ENCODE measurements around the gene PLPP7.

GRCh38 chr9:131240047-131240921 lies 49.2 kb upstream of the PLPP7 start:
- no peak for TF ChIP-seq CTCF (IDR thresholded peaks at IDR 0.05; ENCODE audit: poor library complexity, severe bottlenecking)
- no peak for TF ChIP-seq EZH2 (IDR thresholded peaks at IDR 0.05; ENCODE audit: borderline replicate concordance, insufficient read depth, low read length, poor library complexity, severe bottlenecking)
- no peak for TF ChIP-seq EP300 (conservative IDR thresholded peaks at IDR 0.05; ENCODE audit: poor library complexity, severe bottlenecking)
- no peak for TF ChIP-seq POLR2AphosphoS5 (IDR thresholded peaks at IDR 0.05)
- TF ChIP-seq RAD21 (conservative IDR thresholded peaks at IDR 0.05) = no peak
- TF ChIP-seq REST (IDR thresholded peaks at IDR 0.05; ENCODE audit: borderline replicate concordance) = no peak
- no peak for TF ChIP-seq TAF1 (IDR thresholded peaks at IDR 0.05; ENCODE audit: low read depth)
- no peak for TF ChIP-seq MXI1 (conservative IDR thresholded peaks at IDR 0.05; ENCODE audit: poor library complexity, severe bottlenecking)
- TF ChIP-seq SMC3 (conservative IDR thresholded peaks at IDR 0.05; ENCODE audit: poor library complexity) = no peak
